Stimulated activated naive CD8-positive, alpha-beta T cell treated with anti-CD3 and anti-CD28 coated beads, Interleukin-15, Interleukin-2, amounts not matched to agents 100 ng/mL and 50 ng/mL, for 24 hours (primary cell): ENCODE measurements around the gene BIRC5.

Source experiments
- H3K27ac Mint-ChIP-seq: one replicate; pipeline ENCODE4 v1.8.0; 2021; ENCODE audit warnings: mild to moderate bottlenecking, mixed read lengths
- H3K27me3 Mint-ChIP-seq: one replicate; pipeline ENCODE4 v1.8.0; 2021; ENCODE audit warnings: mixed read lengths
- H3K36me3 Mint-ChIP-seq: one replicate; pipeline ENCODE4 v1.8.0; 2021; ENCODE audit warnings: low read depth, mixed read lengths
- H3K4me1 Mint-ChIP-seq: one replicate; pipeline ENCODE4 v1.8.0; 2021; ENCODE audit warnings: low read depth, mixed read lengths
- H3K4me3 Mint-ChIP-seq: one replicate; pipeline ENCODE4 v1.8.0; 2021; ENCODE audit warnings: mild to moderate bottlenecking, mixed read lengths
- H3K9me3 Mint-ChIP-seq: one replicate; pipeline ENCODE4 v1.8.0; 2021; ENCODE audit warnings: mixed read lengths

The BIRC5 gene

DNA sequence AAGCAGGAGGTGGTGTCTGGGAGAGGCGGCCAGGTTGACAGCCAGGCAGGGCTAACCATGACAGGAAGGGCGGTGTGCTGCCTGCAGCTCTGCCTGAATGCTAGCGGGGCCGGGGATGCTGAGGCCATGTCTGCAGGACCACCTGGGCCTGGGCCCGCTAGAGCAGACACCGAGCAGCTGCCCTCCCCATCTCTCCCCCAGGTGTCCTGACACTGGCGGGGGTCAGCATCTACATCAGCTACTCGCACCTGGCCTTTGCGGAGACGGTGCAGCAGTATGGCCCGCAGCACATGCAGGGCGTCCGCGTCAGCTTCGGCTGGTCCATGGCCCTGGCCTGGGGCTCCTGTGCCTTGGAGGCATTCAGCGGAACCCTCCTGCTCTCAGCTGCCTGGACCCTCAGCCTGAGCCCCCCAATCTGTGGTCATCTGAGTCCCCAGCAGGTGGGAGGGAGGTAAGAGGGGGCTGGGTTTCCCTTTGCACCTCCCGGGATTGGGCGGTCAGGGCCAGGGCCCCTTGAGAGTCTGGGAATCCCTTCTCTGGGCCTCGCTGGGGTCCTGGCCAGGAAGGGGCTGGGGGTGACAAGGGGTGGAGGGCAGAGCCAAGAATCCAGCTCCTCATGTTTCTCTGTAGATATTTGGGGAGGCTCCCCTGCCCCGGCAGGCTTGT is 24.9 kb downstream of the BIRC5 start:
- no peaks in the 10 kb centered on the region for H3K9me3 Mint-ChIP-seq
- no peaks in the 10 kb centered on the region for H3K27me3 Mint-ChIP-seq
- no peak overlapping the region for H3K4me3 Mint-ChIP-seq
- no peak overlapping the region for H3K27ac Mint-ChIP-seq
- peaks cover 3% of the 10 kb centered on the region for H3K4me1 Mint-ChIP-seq
- no peaks in the 10 kb centered on the region for H3K36me3 Mint-ChIP-seq

DNA sequence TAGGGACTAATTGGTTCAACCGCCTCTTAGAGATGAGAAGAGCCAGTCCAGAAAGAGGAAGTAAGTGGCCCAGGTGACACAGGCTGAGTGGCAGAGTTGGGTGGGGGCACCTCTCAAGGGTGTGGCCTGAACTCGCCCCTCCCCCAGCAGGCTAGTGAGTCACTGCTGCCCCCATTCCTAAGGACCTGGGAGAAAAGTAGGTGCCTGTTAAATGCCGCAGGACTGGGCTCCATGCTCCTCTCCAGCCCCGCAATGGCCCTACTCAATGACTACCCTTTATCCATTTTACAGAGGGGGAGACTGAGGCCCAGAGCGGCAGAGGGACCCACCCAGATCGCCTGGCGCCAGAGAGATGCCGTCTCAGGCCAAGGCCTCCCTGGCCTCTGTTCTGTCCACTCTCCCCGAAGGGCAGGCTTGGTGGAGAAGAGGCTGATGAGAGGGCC is 25.5 kb downstream of the BIRC5 start:
- Mint-ChIP-seq H3K4me1 (peaks cover 3% of the 10 kb centered on the region), H3K27me3 (no peaks in the 10 kb centered on the region), H3K36me3 (no peaks in the 10 kb centered on the region), H3K27ac (no peak overlapping the region), H3K9me3 (no peaks in the 10 kb centered on the region), H3K4me3 (no peak overlapping the region)

DNA sequence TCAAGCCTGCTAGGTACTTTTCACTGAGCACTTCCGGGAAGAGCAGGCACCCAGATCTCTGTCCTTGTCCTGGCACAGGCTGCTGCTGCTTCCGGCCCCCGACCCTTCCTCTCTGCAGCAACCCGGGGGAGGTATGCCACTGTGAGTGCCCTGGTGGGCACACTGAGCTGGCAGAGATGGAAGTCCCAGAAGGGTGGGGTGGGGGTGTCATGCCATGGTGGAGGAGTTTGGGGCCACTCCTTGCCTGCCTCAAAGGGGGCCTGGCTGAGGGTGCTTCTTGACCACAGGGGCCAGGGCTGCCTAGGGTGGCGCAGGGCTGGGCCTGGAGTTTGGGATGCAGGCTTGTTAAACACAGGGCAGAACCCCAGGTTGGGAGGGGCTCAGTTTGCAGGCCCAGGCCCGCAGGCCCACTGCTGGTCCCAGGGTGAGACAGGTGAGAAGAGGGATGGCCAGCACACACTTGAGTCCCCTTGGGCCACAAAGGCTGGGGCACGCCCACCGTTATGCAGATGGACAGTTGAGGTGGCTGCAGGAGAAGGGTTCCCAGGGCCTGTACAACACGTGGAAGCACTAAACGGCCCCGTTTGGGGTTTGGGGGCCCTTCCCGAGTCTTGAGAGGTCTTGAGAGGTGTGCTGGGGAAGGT is 26.1 kb downstream of the BIRC5 start:
- Mint-ChIP-seq H3K9me3 (no peaks in the 10 kb centered on the region), H3K36me3 (no peaks in the 10 kb centered on the region), H3K4me1 (peaks cover 3% of the 10 kb centered on the region), H3K4me3 (no peak overlapping the region), H3K27ac (no peak overlapping the region), H3K27me3 (no peaks in the 10 kb centered on the region)

DNA sequence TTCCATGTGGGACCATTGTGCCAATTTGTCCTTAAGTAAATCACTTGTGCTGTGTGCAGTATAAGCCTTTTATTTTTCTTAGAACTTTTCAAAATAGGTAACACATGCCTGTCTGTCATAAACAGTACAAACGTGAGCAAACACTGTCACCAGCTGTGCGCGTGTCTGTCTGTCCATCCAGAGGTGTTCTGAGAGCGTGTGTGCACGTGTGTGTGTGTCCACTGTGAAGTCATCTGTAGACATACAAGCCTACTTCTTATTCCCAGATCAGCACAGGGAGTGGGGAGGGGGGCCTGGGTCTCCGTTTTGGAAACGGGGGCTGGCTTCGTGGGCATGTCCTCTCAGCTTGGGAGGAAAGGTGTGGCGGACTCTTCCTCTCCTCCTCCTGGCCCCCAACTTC is 26.8 kb downstream of the BIRC5 start:
- Mint-ChIP-seq H3K27me3 (no peaks in the 10 kb centered on the region), H3K4me3 (no peak overlapping the region), H3K36me3 (no peaks in the 10 kb centered on the region), H3K4me1 (peaks cover 3% of the 10 kb centered on the region), H3K9me3 (no peaks in the 10 kb centered on the region), H3K27ac (no peak overlapping the region)

DNA sequence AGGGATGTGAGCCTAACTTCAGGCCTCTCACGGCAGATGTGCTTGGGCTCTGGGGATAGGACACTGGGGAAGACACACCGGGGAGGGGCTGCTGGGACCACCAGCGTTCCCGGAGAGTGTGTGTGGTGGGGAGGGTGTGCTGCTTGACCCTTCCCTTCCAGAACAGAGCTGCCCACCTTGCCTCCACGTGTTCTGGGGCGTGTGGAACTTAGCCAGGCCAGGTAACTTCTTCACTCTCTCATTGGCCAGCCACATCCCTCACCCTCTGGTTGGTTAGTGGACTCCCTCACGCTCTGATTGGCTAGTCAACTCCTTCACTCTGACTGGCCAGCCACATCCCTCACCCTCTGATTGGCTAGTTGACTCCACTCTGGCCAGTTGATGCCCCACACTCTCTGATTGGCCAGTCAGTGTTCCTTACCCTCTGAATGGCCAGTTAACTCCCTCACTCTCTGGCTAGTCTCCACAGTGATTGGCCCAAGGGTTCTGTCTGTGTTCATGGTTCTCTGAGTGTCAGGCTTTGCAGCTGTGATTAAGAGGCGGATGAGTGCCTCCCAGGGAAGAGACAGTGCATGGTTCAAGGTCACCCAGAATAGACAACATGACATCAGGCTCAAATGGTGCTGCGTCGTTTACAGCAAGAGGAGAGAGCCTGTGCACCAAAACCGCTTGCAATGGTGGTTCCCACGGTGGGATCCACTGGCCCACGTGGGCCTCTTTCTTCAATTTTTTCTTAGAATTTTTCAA is 27.4 kb downstream of the BIRC5 start:
- Mint-ChIP-seq H3K4me1 (peaks cover 3% of the 10 kb centered on the region), H3K27me3 (no peaks in the 10 kb centered on the region), H3K9me3 (no peaks in the 10 kb centered on the region), H3K27ac (no peak overlapping the region), H3K36me3 (no peaks in the 10 kb centered on the region), H3K4me3 (no peak overlapping the region)

DNA sequence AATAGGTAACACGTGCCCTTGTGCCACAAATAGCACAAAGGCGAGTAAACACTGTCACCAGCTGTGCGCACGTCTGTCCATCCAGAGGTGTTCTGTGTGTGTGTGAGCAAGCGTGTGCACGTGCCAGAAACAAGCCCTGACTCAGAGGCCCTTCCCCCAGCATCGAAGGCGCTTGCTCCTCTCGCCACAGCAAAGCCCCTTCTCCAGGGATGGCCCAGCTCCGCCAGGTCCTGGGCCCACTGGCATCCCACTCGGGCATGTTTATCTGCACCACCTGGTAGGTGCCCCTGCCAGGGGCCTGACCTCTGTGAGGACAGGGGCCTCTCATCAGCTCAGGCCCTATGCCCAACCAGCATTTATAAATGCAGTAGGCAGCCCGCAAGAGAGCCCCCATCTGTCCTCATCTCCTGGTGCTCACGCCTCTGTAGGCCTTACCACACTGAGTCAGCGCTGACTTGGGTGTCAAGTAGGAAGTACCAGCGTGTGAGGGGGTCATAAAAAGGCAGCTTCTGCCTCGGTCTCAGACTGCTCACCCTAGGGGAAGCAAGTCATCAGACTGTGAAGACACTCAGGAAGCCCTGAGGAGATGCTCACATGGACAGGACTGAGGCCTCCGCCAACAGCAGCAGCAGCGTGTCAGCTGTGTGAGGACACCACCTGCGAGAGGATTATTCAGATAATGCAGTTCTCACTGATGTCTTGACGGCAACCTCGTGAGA is 28.1 kb downstream of the BIRC5 start:
- Mint-ChIP-seq H3K36me3 (no peaks in the 10 kb centered on the region), H3K4me3 (no peak overlapping the region), H3K4me1 (peaks cover 3% of the 10 kb centered on the region), H3K9me3 (no peaks in the 10 kb centered on the region), H3K27me3 (no peaks in the 10 kb centered on the region), H3K27ac (no peak overlapping the region)

DNA sequence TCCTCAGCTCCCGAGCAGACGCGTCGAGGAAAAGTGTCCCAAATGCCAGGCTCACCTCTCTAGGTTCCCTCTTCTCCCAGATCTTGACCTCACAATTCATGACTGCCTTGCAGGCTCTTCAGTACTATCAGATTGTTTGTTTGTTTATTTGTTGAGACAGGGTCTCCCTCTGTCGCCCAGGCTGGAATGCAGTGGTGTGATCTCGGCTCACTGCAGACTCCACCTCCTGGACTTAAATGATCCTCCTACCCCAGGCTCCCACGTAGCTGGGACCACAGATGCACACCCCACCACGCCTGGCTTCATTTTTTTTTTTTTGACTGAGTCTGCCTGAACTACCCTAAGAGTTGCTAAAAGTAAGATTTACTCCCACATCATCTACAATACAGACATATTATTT is 33.3 kb downstream of the BIRC5 start:
- H3K4me1 Mint-ChIP-seq, result peaks cover 15% of the 10 kb centered on the region
- no peaks in the 10 kb centered on the region for H3K9me3 Mint-ChIP-seq
- H3K27me3 Mint-ChIP-seq, result no peaks in the 10 kb centered on the region
- H3K4me3 Mint-ChIP-seq, result no peak overlapping the region
- no peak overlapping the region for H3K27ac Mint-ChIP-seq
- no peaks in the 10 kb centered on the region for H3K36me3 Mint-ChIP-seq

DNA sequence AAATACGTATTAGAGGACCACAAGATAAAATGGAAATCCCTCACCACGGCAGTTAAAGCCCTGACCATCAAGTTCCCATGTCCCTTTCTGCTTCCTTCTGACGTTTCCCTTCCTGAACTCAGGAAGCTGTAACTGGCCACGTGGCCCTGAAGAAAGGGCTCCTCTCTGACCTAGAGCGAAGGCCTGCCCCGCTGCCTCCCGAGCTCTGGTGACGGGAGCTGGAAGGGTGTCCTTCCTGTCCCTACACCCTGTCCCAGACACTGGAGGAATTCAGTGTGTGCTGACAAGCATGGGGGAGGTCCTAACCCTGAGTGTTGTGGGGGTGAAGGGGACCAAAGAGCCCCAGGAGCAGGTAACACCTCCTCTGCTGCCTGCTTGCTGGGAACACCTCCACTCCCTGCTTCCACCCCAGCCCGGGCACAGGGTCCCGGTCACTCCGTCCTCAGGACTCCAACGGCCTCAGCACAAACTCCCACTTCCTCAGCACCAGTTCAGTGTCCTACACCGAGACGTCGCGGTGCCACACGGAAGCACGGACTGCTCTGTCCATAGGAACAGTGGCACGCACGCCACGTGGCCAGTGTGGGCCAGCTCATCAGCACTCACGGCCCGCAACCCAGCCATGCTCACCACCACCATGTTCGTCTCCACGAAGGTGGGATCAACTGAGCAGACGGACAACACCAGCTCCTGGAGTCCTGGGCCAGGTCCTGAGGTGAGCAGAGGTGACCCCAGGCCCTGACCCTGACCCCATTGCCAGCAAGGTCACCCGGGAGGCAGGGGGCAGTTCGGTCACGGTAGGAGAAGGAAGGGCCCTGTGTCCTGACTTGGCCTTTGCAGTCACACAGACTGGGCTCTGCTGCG is 34.2 kb downstream of the BIRC5 start:
- Mint-ChIP-seq H3K4me3 (no peak overlapping the region), H3K9me3 (no peaks in the 10 kb centered on the region), H3K36me3 (no peaks in the 10 kb centered on the region), H3K27ac (no peak overlapping the region), H3K4me1 (peaks cover 22% of the 10 kb centered on the region), H3K27me3 (no peaks in the 10 kb centered on the region)

DNA sequence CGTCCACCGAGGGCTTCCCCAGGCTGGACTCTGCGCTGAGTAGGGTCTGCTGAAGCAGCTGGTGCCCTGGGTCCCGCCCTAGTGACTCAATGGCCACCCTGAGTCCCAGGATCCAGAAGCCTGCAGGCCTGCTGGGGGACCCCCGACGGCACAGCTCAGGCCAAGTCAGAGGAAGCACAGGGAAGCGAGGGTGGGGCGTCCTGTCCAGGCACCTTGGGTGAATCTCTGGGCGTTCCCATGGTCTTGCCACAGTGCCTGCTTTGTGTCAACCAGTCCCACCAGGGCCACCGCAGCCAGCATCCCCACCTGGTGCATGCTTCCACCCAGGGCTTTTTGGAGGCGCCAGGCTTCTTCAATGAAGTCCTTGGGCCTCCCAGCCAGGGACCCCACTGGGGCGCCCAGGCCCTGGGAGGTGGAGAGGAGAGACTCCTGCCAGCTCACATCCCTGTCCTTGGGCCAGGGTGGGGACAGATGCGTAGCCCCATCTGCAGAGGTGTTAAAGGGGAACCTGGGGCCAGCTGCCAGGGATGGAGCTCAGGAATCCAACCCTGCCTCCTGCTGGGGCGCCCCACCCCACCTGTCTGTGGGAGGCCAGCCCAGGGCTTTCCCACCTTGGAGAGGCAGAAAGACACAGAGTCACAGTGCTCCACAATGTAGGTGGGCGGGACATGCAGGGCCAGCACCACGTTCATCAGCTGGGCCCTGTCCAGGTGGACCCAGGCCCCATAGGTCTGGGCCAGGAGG is 35.2 kb downstream of the BIRC5 start:
- no peaks in the 10 kb centered on the region for H3K9me3 Mint-ChIP-seq
- H3K36me3 Mint-ChIP-seq, result no peaks in the 10 kb centered on the region
- H3K4me1 Mint-ChIP-seq, result peaks cover 27% of the 10 kb centered on the region
- no peaks in the 10 kb centered on the region for H3K27me3 Mint-ChIP-seq
- no peak overlapping the region for H3K27ac Mint-ChIP-seq
- H3K4me3 Mint-ChIP-seq, result no peak overlapping the region

DNA sequence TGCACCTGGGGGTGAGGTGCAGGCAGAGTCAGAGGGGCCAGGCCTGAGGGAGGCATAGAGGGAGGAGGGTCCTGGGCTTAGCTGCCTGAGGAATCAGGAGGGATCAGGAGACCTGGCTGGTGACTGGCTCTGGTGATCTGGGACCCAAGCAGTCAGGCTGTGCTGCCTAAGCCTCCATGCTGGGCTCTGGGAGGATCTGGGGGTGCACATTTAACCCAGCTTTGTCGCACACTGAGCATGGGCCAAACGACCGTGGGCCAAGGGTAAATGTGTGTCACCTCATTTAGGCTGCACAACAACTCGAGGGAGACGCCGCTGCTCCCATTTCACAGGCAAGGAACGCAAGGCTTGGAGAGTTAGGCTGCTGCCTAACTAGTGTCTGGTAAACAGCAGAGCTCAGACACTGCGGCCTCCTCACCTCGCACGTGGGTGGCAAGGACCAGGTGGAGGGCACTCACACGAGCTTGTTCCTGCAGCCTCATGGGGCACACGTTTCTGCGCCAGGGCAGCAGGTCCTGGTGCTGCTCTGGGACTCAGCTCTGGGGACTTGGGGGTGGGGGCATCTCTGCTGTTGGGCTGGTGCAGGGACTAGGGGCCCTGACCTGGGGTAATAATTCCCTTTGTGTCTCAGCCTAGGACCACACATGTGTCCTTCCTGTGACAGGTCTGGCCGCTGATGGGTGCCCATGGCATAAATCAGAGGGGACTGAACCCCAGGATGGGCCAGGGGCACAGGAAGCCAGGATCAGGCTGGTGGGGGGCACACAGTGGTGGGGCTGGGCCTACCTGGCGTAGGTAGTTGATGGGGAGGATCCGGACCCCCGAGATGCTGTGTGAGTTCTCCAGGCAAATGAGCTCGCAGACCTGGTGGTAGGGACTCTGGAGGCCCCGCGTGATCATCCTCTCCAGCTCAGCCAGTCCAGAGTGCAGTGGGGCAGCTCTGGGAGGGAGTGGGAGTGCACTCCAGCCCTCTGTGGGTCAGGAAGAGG is 36.1 kb downstream of the BIRC5 start:
- H3K27me3 Mint-ChIP-seq, result no peaks in the 10 kb centered on the region
- no peak overlapping the region for H3K4me3 Mint-ChIP-seq
- H3K27ac Mint-ChIP-seq, result no peak overlapping the region

DNA sequence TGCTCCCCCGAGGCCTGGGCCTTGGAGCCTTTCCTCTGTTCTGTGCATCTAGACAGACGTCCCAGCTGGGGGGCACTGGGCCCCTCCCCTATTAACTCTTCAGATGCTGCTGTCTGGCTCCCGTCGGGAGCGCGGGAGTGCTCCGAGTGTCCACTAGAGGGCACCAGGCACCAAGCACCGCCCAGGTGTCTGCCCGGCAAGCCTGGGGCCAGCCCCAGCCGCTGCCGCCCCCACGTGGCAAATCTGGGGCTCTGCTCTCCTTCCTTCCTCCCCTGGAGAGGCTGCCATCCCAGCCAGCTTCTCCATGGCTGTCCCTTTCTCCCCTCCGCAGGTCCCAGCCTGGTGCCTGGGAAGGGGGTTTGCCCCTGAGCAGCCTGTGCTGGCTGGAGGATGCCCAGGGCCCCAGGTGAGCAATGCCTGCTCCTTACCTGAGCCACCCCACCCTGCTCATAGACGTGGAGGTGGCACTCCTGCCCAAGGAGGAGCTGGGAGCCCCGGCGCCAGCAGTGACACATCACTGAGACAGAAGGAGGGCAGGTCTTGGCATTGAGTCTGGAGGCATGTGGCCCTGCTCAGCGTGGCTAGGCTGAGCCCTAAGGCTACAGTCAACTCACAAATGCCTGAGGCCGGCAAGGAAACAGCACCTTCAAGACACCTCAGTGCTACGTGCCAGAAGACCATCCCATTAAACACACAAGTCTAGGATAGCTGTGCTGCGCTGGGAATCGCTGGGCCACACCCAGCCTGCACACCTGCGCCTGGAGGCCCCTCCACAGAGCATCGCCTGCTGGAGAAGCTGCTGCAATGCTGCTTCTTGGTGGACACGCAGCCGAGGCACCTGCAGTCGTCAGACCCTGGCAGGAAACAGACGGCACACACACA is 37.1 kb downstream of the BIRC5 start:
- Mint-ChIP-seq H3K27ac (no peak overlapping the region), H3K36me3 (no peaks in the 10 kb centered on the region), H3K27me3 (no peaks in the 10 kb centered on the region), H3K9me3 (no peaks in the 10 kb centered on the region), H3K4me1 (peaks cover 30% of the 10 kb centered on the region), H3K4me3 (no peak overlapping the region)

More for the DNA sequence above, 36.1 kb downstream of the BIRC5 start:
- no peaks in the 10 kb centered on the region for H3K9me3 Mint-ChIP-seq
- H3K36me3 Mint-ChIP-seq, result no peaks in the 10 kb centered on the region
- H3K4me1 Mint-ChIP-seq, result peaks cover 30% of the 10 kb centered on the region

DNA sequence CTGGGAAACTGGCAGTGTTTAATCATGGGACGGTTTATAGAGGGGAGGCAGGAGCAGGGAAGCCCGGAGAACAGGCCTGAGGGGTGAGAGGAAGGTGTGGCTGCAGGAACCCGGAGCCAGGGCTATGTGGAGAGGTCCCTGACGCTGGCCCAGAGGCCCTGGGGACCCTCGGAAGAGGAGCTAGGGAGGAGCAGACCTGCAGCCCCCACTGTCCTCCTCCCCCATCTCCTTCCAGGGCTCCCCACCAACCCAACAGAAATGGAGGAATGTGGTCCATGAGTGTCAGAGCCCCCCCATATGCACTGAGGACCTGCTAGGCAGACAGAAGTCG is 37.7 kb downstream of the BIRC5 start:
- no peak overlapping the region for H3K27ac Mint-ChIP-seq
- H3K36me3 Mint-ChIP-seq, result no peaks in the 10 kb centered on the region
- H3K4me3 Mint-ChIP-seq, result no peak overlapping the region
- peaks cover 30% of the 10 kb centered on the region for H3K4me1 Mint-ChIP-seq
- H3K9me3 Mint-ChIP-seq, result no peaks in the 10 kb centered on the region
- H3K27me3 Mint-ChIP-seq, result no peaks in the 10 kb centered on the region
